Naive B cell (primary cell): ENCODE measurements around the gene FER. TPM values are rescaled to one million over a fixed set of nuclear protein-coding genes. Genes with fewer than 3 reads are reported as not detected.
"Not testable (repeated sequence)": the region's sequence is repeated elsewhere in the genome, so short reads cannot be mapped to it uniquely, and the experiment has no call there.

ENCODE experiments used
- ATAC-seq, 2 donors: fragments of 150-1000 bp; cut with Tn5 transposase; 2 replicates each; pipeline ENCODE4 v1.10.0; 2021; ENCODE audit warnings: low read depth in 2 of 2, mild to moderate bottlenecking in 2 of 2, moderate library complexity in 2 of 2
- DNase-seq: peaks from one replicate; pipeline ENCODE4 v3.0.0; 2022
- H3K27ac Mint-ChIP-seq, 6 donors: one replicate each; pipeline ENCODE4 v1.8.0; 2020 to 2022; ENCODE audit warnings: mild to moderate bottlenecking in 6 of 6, mixed read lengths in 6 of 6, moderate library complexity in 5 of 6, inconsistent platforms in 2 of 6
- H3K27me3 Mint-ChIP-seq, 3 donors: one replicate each; pipeline ENCODE4 v1.8.0; 2021 to 2022; ENCODE audit warnings: mixed read lengths in 3 of 3, mild to moderate bottlenecking in 1 of 3
- H3K36me3 Mint-ChIP-seq, 2 donors: one replicate each; pipeline ENCODE4 v1.8.0; 2020 to 2022; ENCODE audit warnings: mixed read lengths in 2 of 2, inconsistent platforms in 1 of 2, mild to moderate bottlenecking in 1 of 2
- H3K4me1 Mint-ChIP-seq, 3 donors: one replicate each; pipeline ENCODE4 v1.8.0; 2020 to 2022; ENCODE audit warnings: mixed read lengths in 3 of 3, inconsistent platforms in 1 of 3, mild to moderate bottlenecking in 1 of 3, moderate library complexity in 1 of 3
- H3K4me3 Mint-ChIP-seq, 8 donors: one replicate each; pipeline ENCODE4 v1.8.0; 2020 to 2022; ENCODE audit warnings: mild to moderate bottlenecking in 8 of 8, mixed read lengths in 8 of 8, moderate library complexity in 8 of 8, inconsistent platforms in 2 of 8
- H3K9me3 Mint-ChIP-seq, 7 donors: one replicate each; pipeline ENCODE4 v1.8.0; 2020 to 2022; ENCODE audit warnings: mixed read lengths in 7 of 7, mild to moderate bottlenecking in 5 of 7, inconsistent platforms in 2 of 7, moderate library complexity in 1 of 7
- polyA plus RNA-seq, 6 donors: library from polyadenylated mRNA; unstranded; fragments of 300-500 nt; fragmentation: Illumina TruSeq; gene quantifications; one replicate each; pipeline ENCODE4 v1.2.3, GENCODE V29; 2021; ENCODE audit warnings: low read depth in 6 of 6

Gene FER
- polyA plus RNA-seq, 6 donors from 2014 or later: 9.6 to 21.0 (median 17.2) TPM

DNA sequence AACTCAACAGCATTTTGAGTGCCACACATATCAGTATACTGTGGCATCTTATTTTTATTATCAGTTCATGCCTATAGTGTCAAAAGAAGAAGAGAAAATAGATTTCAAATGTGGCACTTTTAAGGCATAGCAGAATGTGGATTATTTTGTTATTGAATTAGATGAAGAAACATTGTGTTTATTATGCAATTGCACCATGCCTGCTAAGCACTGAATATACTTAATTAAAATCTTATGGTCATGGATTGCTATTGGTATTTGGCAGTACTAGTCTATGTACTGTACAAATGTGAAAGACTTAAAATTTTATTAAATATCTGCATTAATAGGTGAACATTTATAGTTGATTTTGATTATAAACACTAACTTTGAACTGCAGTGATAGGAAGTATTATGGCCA is 128.8 kb downstream of the FER start:
- H3K36me3 Mint-ChIP-seq: peaks cover 4 to 7% of the 10 kb centered on the region in 2 donors
- H3K9me3 Mint-ChIP-seq: peaks cover 0 to 5% (median 0%) of the 10 kb centered on the region in 7 donors
- no peaks in the 10 kb centered on the region for H3K27me3 Mint-ChIP-seq
- no peak overlapping the region for H3K4me3 Mint-ChIP-seq
- H3K27ac Mint-ChIP-seq: no peak overlapping the region
- no peak for ATAC-seq
- no peak for DNase-seq
- H3K4me1 Mint-ChIP-seq: no peaks in the 10 kb centered on the region

DNA sequence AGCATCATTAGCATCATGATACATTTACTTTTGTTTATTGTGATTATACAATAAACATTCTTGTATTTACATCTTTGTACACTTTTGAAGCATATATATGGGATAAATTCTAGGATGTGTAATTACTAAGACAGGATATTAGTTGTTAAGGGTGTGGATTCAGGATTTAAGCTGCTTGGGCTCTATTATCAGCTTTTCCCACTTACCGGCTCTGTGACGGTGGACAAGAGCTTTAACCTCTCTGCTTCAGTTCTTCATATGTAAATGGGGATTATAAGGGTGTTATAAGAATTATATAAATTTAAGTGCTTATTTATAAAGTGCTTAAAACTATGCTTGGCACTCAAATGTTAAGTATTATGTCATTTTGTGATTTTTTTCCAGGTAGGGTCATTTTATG is 131.1 kb downstream of the FER start:
- H3K36me3 Mint-ChIP-seq: peaks cover 4 to 7% of the 10 kb centered on the region in 2 donors
- H3K27me3 Mint-ChIP-seq: no peaks in the 10 kb centered on the region
- peaks cover 0 to 5% (median 0%) of the 10 kb centered on the region in 7 donors for H3K9me3 Mint-ChIP-seq
- H3K27ac Mint-ChIP-seq: no peak overlapping the region
- no peak overlapping the region for H3K4me3 Mint-ChIP-seq
- DNase-seq (no peak), ATAC-seq (no peak)
- H3K4me1 Mint-ChIP-seq: no peaks in the 10 kb centered on the region

DNA sequence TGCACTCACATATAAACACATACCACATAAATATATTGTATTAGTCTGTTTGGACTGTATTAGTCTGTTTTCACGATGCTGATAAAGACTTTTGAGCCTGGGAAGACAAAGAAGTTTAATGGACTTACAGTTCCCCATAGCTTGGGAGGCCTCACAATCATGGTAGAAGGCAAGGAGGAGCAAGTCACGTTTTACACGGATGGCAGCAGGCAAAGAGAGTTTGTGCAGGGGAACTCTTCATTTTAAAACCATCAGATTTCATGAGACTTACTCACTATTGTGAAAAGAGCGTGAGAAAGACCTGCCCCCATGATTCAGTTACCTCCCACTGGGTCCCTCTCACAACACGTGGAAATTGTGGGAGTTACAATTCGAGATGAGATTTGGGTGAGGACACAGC is 133.4 kb downstream of the FER start:
- ATAC-seq (no peak), DNase-seq (no peak)
- H3K36me3 Mint-ChIP-seq: peaks cover 13 to 22% of the 10 kb centered on the region in 2 donors
- H3K4me3 Mint-ChIP-seq: no peak overlapping the region
- H3K4me1 Mint-ChIP-seq: no peaks in the 10 kb centered on the region
- peaks cover 0 to 5% (median 0%) of the 10 kb centered on the region in 7 donors for H3K9me3 Mint-ChIP-seq
- H3K27ac Mint-ChIP-seq: no peak overlapping the region
- no peaks in the 10 kb centered on the region for H3K27me3 Mint-ChIP-seq

DNA sequence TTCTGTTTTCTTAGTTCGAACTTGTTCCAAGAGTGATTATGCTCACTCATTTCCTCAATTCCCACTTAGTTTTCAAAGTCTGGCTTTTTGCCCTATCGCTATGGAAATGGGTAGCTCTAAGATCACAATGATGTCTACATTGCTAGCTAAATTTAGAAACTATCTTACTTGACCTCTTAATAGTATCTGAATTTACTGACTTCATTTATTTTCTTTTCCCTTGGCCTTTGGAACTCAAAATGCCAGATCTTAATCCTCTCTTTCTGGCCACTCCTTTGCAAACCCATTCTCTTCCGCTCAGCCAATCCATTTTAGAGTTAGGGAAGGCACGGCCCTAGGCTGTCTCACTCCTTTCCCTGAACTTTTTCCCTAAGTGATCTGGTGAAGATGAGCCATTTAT is 137.0 kb downstream of the FER start:
- Mint-ChIP-seq H3K27me3 (no peaks in the 10 kb centered on the region), H3K4me1 (no peaks in the 10 kb centered on the region), H3K4me3 (no peak overlapping the region), H3K36me3 (peaks cover 13 to 22% of the 10 kb centered on the region in 2 donors), H3K9me3 (peaks cover 0 to 5% (median 0%) of the 10 kb centered on the region in 7 donors), H3K27ac (no peak overlapping the region)
- DNase-seq (no peak), ATAC-seq (no peak)

DNA sequence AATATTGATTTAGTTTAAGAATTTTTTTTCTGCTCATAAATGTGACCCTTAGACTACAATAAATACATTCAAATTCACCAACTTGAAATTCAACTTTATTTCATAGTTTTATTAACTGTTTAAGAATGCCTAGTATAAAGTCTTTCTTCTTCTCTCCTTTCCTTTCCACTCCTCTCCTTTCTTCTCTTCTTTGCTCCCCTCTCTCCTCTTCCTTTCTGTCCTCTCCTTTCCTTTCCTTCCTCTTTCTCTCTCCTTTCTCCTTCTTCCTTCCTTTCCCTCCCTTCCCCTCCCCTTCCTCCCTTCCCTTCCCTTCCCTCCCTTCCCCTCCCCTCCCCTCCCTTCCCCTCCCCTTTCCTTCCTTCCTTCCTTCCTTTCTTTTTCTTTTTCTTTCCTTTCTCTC is 150.6 kb downstream of the FER start:
- no peak for ATAC-seq
- no peak for DNase-seq
- Mint-ChIP-seq H3K27me3 (no peaks in the 10 kb centered on the region), H3K4me3 (no peak overlapping the region), H3K4me1 (peaks cover 5 to 18% (median 7%) of the 10 kb centered on the region in 3 donors), H3K27ac (peak overlapping the region in 4 of 6 donors; percentile 9 to 83 (median 60)), H3K9me3 (peaks cover 0 to 9% (median 0%) of the 10 kb centered on the region in 7 donors), H3K36me3 (peaks cover 0 to 23% of the 10 kb centered on the region in 2 donors)

DNA sequence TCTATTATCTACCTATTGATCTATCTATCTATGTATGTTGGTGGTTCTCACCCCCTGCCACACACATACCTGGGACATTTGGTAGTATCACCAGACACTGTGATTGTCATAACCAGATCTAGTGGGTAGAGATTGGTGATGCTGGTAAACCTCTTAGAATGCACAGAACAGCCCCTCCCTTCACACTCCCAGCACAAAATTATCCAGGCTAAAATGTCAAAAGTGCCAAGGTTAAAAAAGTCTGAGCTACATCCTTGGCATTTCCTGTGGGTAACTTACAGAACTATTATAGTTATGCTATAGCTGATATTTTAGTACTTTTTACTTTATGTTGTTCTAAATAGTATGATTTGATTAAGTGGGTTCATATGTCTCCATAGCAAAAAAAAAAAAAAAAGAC is 151.0 kb downstream of the FER start:
- peak overlapping the region in 4 of 6 donors; percentile 9 to 83 (median 60) for H3K27ac Mint-ChIP-seq
- peaks cover 0 to 19% of the 10 kb centered on the region in 2 donors for H3K36me3 Mint-ChIP-seq
- peak overlapping the region in 1 of 8 donors; percentile 40 for H3K4me3 Mint-ChIP-seq
- DNase-seq: no peak
- ATAC-seq: no peak
- H3K27me3 Mint-ChIP-seq: no peaks in the 10 kb centered on the region
- peaks cover 5 to 18% (median 7%) of the 10 kb centered on the region in 3 donors for H3K4me1 Mint-ChIP-seq
- H3K9me3 Mint-ChIP-seq: peaks cover 0 to 9% (median 0%) of the 10 kb centered on the region in 7 donors

DNA sequence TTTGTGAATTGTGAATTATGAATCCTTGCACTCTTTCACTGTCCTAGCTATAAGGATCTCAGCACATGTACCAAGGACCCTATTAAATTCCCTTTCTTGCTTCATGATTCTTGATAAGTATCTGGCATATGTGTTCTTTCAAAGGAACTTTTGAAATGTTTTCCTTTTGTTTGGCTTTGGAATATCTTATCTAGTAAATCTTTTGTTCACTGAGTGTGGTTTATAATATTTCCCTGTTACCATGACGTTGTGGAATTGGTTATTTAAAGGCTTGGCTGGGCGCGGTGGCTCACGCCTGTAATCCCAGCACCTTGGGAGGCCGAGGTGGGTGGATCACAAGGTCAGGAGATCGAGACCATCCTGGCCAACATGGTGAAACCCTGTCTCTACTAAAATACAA is 151.5 kb downstream of the FER start:
- not testable (repeated sequence) for H3K27ac Mint-ChIP-seq, H3K4me3 Mint-ChIP-seq, ATAC-seq, DNase-seq, H3K9me3 Mint-ChIP-seq, H3K27me3 Mint-ChIP-seq
- peaks cover 0 to 13% of the 10 kb centered on the region in 2 donors for H3K36me3 Mint-ChIP-seq
- peaks cover 5 to 17% (median 7%) of the 10 kb centered on the region in 3 donors for H3K4me1 Mint-ChIP-seq

DNA sequence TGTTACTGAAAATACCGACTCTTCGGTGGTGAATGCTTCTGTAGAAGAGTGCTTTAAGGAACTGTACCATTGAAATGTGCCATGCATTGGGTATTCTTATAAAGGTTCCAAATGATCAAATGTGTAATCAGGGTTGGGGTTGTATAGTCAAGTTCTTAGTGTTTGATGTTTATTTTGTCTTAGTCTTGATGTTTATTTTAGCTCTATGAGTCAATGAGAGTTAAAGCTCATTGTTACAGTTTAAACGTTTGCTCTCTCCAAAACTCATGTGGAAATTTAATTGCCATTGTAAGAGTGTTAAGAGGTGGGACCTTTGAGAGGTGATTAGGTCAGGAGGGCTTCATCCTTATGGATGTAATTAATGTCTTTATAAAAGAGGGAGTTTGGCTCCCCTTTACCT is 153.0 kb downstream of the FER start:
- no peak overlapping the region for H3K4me3 Mint-ChIP-seq
- ATAC-seq (no peak), DNase-seq (no peak)
- H3K36me3 Mint-ChIP-seq: peaks cover 0 to 8% of the 10 kb centered on the region in 2 donors
- peak overlapping the region in 1 of 6 donors; percentile 28 for H3K27ac Mint-ChIP-seq
- peaks cover 5 to 13% (median 7%) of the 10 kb centered on the region in 3 donors for H3K4me1 Mint-ChIP-seq
- peaks cover 0 to 5% (median 0%) of the 10 kb centered on the region in 7 donors for H3K9me3 Mint-ChIP-seq
- H3K27me3 Mint-ChIP-seq: no peaks in the 10 kb centered on the region

DNA sequence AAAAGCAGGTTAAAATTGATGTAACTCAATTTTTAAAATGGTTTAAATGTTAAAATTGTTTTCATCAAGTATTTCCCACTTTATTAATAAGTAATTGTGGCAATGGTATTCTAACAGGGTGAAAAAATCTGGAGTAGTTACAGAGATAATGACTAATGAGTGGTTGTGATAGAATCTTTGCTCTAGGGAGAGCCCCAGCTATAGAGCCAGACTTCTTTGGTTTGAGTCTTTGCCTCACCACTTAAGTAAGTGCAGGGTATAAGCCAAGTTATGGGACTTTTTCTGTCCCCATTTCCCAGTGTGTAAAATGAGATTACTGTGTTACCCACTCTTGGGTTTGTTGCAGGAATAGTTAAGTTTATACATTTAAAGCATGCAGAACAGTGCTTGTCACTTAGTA is 158.1 kb downstream of the FER start:
- no peak for ATAC-seq
- no peak overlapping the region for H3K4me3 Mint-ChIP-seq
- H3K36me3 Mint-ChIP-seq: peaks cover 7 to 12% of the 10 kb centered on the region in 2 donors
- no peak for DNase-seq
- H3K27ac Mint-ChIP-seq: no peak overlapping the region
- H3K27me3 Mint-ChIP-seq: no peaks in the 10 kb centered on the region
- H3K9me3 Mint-ChIP-seq: peaks cover 0 to 4% (median 0%) of the 10 kb centered on the region in 7 donors
- no peaks in the 10 kb centered on the region for H3K4me1 Mint-ChIP-seq

DNA sequence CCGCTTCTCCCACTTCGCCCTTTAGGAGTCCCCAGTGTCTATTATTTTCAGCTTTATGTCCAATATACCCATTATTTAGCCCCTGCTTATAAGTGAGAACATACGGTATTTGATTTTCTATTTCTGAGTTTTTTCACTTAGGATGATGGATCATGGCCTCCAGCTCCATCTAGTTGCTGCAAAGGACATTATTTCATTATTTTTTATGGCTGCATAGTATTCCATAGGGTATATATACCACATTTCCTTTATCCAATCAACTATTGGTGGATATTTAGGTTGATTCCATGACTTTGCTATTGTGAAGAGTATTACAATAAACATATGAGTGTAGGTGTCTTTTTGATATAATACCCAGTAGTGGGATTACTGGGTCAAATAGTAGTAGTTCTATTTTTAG is 162.9 kb downstream of the FER start:
- peaks cover 0 to 8% (median 2%) of the 10 kb centered on the region in 7 donors for H3K9me3 Mint-ChIP-seq
- no peak overlapping the region for H3K4me3 Mint-ChIP-seq
- peaks cover 15 to 18% of the 10 kb centered on the region in 2 donors for H3K36me3 Mint-ChIP-seq
- H3K27ac Mint-ChIP-seq: no peak overlapping the region
- H3K27me3 Mint-ChIP-seq: no peaks in the 10 kb centered on the region
- no peaks in the 10 kb centered on the region for H3K4me1 Mint-ChIP-seq
- ATAC-seq (no peak), DNase-seq (no peak)

DNA sequence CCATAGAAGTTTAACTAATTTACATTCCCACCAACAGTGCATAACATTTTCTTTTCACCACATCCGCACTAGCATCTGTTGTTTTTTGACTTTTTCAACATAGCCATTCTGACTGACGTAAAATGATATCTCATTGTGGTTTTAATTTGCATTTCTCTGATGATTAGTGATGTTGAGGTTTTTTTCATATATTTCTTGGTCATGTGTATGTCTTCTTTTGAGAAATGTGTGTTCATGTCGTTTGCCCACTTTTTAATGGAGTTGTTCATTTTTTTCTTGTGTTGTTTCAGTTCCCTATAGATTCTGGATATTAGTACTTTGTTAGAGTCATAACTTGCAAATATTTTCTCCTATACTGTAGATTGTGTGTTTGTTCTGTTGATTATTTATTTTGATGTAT is 163.4 kb downstream of the FER start:
- ATAC-seq: peak; percentile 14 to 64
- Mint-ChIP-seq H3K4me3 (no peak overlapping the region), H3K27ac (peak overlapping the region in 2 of 6 donors; percentile 37 to 61), H3K9me3 (peaks cover 0 to 8% (median 2%) of the 10 kb centered on the region in 7 donors), H3K4me1 (no peaks in the 10 kb centered on the region), H3K27me3 (no peaks in the 10 kb centered on the region), H3K36me3 (peaks cover 15 to 18% of the 10 kb centered on the region in 2 donors)
- no peak for DNase-seq

DNA sequence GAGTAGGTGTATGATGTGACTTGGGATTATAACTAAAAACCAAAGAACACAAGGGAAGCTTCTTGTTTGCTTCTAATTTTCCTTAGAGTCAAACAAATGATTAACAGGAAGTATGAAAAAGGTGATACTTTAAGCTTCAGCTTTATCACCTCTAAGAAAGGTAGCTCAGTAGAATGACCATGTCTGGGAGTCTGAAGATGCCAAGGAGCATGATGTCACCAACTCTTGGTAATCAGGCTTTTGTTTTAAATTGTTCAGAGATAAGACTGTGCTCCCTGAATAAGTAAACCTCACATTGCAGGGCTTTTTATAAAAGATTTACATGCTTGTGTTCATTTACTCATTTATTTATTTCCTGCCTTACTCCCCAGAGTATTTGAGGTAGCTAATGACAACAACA is 169.9 kb downstream of the FER start:
- no peak for DNase-seq
- Mint-ChIP-seq H3K27ac (peak overlapping the region in 1 of 6 donors; percentile 31), H3K4me1 (no peaks in the 10 kb centered on the region), H3K4me3 (no peak overlapping the region), H3K9me3 (no peaks in the 10 kb centered on the region), H3K36me3 (peaks cover 3% of the 10 kb centered on the region in 2 donors), H3K27me3 (no peaks in the 10 kb centered on the region)
- no peak for ATAC-seq

DNA sequence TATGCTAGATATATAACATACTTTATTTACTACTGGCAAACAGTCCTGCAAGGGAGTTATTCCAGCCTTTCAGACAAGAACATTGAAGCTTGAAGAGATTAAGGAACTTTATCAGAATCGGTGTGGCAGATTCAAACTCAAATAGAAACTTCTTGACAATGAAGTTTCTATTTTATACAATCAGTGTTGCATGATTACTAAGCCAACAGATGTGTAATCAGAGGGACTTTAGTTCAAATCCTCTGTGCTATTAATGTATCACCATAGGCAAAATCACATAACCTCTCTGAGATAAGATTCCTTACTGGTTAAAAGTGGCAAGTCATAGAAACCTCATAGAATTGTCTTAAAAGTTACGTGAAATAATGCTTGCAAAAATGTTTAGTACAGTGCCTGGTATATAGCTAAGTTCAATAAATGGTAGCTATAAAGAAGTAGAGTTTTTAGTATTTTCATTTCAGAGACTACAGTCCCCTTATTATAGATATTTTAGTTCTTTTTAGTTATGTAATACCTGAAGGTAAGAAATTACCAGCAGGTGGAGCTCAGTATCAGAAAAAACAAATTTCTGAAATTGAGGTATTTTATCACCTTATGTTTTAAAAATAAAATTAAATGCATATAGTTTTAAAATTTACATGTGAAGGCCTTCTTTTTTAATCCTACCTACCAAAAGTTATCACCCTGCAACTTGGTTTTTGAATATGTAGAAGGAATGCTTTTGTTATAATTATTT is 172.1 kb downstream of the FER start:
- Mint-ChIP-seq H3K27ac (no peak overlapping the region), H3K4me3 (no peak overlapping the region), H3K9me3 (no peaks in the 10 kb centered on the region), H3K4me1 (no peaks in the 10 kb centered on the region), H3K36me3 (no peaks in the 10 kb centered on the region), H3K27me3 (no peaks in the 10 kb centered on the region)
- no peak for ATAC-seq
- no peak for DNase-seq

DNA sequence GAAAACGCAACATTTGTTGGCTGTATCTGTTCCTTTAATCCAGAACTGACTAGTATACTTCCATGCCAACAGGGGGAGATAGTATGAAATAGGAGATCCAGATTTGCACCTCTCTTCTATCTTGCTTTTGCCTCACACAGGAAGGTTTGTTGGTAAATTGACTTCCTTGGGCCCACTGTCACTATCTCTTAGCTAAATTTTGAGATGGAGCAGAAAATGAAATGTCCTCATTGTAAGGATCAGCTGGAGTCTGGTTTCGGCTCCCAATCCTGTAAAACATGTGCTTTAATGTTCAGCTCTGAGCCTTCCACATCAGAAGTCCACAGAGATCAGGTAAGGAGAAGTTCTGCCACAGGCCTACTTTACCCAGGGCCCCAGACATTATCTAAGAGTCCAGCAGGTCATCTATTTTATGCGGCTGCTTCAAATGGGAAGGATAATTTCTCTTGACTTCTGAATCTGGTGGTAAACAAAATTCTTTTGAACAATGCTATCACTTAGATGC is 176.8 kb downstream of the FER start:
- Mint-ChIP-seq H3K4me1 (no peaks in the 10 kb centered on the region), H3K9me3 (no peaks in the 10 kb centered on the region), H3K27ac (peak overlapping the region in 1 of 6 donors; percentile 28), H3K27me3 (no peaks in the 10 kb centered on the region), H3K36me3 (no peaks in the 10 kb centered on the region), H3K4me3 (no peak overlapping the region)
- DNase-seq (no peak), ATAC-seq (no peak)
